ENCODE measurements around the gene NECAP2. TPM values are rescaled to one million over a fixed set of nuclear protein-coding genes. Genes with fewer than 3 reads are reported as not detected.
A peak's percentile ranks its signal among the peaks of the same experiment; 100 is the strongest.

Gene NECAP2, protein sequence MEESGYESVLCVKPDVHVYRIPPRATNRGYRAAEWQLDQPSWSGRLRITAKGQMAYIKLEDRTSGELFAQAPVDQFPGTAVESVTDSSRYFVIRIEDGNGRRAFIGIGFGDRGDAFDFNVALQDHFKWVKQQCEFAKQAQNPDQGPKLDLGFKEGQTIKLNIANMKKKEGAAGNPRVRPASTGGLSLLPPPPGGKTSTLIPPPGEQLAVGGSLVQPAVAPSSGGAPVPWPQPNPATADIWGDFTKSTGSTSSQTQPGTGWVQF
- 34.4 and 41.0 TPM in 2 replicates for total RNA-seq
- 38.4 and 42.6 TPM in 2 replicates for polyA plus RNA-seq

DNA sequence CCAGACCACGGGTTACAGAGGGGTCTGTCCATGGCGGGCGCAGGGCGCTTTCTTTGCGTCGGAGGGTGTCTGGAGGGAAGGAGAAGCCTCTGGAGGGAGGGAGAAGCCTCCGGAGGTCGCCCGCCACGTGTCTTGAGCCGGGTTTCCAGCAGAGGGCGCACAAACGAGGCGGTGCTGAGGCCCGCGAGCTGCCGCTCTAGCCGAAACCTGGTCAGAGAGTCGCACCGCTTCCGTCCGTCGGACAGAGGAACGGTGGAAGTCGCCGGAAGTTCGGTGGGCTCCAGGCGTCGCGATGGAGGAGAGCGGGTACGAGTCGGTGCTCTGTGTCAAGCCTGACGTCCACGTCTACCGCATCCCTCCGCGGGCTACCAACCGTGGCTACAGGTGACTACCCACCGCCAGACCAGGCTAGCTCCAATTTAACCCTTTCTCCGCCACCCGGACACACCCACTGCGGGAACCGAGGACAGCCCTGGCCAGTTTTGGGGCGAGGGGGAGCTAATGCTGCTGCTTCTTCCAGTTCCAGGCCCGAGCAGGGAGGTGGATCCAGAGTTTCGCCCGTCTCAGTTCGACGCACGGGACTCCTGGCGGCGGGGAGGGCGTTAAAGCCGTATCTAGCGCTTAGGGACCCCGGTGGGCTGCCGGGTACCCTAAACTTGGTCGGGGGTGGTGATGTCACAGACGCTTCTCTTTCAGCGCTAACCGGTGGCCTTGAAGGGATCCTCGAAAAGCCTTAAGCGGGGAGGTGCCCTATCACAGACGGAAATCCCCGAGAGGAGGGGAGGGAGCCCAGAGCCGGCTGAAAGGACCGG lies at the start of gene NECAP2:
Gene NECAP2, plus strand, starts transcription at position 255 of the 812 bp plus-strand sequence. Its CDS starts 38 bp downstream, at position 293.
- Histone ChIP-seq H3K4me1 (ENCODE audit: low read depth) (peaks cover 7% of the 10 kb centered on the region), H3K36me3 (peaks cover 13% of the 10 kb centered on the region), H3K9me3 (ENCODE audit: low read depth) (no peaks in the 10 kb centered on the region), H3K27ac (peak within 1 kb of the TSS; percentile 76), H3K27me3 (no peaks in the 10 kb centered on the region), H3K4me3 (peak within 1 kb of the TSS; percentile 97)
- DNase-seq (ENCODE audit: low read depth in 1 of 2, low spot score in 1 of 2): peak; percentile 95 to 96
- TF ChIP-seq, protein P1, sequence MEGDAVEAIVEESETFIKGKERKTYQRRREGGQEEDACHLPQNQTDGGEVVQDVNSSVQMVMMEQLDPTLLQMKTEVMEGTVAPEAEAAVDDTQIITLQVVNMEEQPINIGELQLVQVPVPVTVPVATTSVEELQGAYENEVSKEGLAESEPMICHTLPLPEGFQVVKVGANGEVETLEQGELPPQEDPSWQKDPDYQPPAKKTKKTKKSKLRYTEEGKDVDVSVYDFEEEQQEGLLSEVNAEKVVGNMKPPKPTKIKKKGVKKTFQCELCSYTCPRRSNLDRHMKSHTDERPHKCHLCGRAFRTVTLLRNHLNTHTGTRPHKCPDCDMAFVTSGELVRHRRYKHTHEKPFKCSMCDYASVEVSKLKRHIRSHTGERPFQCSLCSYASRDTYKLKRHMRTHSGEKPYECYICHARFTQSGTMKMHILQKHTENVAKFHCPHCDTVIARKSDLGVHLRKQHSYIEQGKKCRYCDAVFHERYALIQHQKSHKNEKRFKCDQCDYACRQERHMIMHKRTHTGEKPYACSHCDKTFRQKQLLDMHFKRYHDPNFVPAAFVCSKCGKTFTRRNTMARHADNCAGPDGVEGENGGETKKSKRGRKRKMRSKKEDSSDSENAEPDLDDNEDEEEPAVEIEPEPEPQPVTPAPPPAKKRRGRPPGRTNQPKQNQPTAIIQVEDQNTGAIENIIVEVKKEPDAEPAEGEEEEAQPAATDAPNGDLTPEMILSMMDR (IDR thresholded peaks at IDR 0.05; ENCODE audit: low read depth, low read length): peak; percentile 49

DNA sequence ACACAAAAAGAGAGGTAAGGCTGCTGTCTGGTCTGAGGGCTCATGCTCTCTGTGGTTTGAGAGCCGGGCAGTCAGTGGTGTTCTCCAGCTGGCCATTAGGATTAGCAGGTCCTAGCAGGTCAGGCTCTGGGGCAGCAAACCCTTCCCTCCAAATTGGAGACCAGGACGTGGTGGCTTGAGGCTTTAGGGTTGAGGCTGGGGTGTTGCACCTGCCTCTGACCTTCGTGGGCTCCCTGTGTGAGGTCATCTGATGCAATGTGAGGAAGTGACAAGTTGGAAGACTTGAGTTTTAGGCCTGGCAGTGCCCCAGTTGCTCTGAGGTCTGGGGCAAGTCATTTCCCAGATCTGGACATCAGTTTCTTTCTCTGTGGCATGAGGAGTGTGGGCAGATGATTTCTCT lies 49.1 kb upstream of the NECAP2 start:
- TF ChIP-seq, protein P1 (IDR thresholded peaks at IDR 0.05; ENCODE audit: low read depth, low read length): no peak
- no peak overlapping the region for H3K27ac ChIP-seq
- H3K4me1 ChIP-seq (ENCODE audit: low read depth): peaks cover 3% of the 10 kb centered on the region
- H3K36me3 ChIP-seq: peaks cover 23% of the 10 kb centered on the region
- H3K27me3 ChIP-seq: no peaks in the 10 kb centered on the region
- H3K9me3 ChIP-seq (ENCODE audit: low read depth): no peaks in the 10 kb centered on the region
- DNase-seq (ENCODE audit: low read depth in 1 of 2, low spot score in 1 of 2): no peak
- H3K4me3 ChIP-seq: no peak overlapping the region

DNA sequence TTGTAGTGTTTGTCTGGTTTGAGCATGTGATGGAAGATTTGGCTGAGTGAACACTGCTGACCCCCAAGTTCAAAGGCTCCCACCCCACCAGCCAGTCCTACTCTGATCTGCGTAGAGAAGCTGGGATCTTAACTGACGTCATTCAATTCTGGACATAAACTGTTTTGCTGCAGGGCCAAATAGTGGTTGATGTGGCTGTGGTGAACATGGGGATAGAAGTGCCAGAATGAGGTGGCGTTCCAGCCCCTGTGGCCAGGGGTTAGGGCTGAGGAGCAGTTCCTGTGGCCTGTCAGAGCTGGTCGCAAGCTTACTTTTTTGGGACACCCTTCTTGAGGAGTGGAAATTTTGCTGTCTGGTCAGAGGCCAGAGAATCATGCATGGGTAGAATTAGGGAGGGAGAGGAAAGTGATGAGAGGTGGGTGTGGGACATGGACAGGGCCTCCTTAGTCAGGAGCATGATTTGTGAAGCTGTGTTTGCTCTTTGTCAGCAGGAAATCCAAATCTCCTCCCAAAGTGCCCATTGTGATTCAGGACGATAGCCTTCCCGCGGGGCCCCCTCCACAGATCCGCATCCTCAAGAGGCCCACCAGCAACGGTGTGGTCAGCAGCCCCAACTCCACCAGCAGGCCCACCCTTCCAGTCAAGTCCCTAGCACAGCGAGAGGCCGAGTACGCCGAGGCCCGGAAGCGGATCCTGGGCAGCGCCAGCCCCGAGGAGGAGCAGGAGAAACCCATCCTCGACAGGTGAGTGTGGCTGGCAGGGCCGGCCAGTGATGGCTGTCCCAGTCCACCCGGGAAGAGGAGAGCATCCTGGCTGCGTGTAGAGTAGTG lies 47.6 kb upstream of the NECAP2 start:
- no peak for DNase-seq (ENCODE audit: low read depth in 1 of 2, low spot score in 1 of 2)
- Histone ChIP-seq H3K9me3 (ENCODE audit: low read depth) (no peaks in the 10 kb centered on the region), H3K4me1 (ENCODE audit: low read depth) (peaks cover 3% of the 10 kb centered on the region), H3K4me3 (no peak overlapping the region), H3K27me3 (no peaks in the 10 kb centered on the region), H3K36me3 (peaks cover 32% of the 10 kb centered on the region), H3K27ac (peak overlapping the region; percentile 13)
- TF ChIP-seq, protein P1 (IDR thresholded peaks at IDR 0.05; ENCODE audit: low read depth, low read length): no peak

DNA sequence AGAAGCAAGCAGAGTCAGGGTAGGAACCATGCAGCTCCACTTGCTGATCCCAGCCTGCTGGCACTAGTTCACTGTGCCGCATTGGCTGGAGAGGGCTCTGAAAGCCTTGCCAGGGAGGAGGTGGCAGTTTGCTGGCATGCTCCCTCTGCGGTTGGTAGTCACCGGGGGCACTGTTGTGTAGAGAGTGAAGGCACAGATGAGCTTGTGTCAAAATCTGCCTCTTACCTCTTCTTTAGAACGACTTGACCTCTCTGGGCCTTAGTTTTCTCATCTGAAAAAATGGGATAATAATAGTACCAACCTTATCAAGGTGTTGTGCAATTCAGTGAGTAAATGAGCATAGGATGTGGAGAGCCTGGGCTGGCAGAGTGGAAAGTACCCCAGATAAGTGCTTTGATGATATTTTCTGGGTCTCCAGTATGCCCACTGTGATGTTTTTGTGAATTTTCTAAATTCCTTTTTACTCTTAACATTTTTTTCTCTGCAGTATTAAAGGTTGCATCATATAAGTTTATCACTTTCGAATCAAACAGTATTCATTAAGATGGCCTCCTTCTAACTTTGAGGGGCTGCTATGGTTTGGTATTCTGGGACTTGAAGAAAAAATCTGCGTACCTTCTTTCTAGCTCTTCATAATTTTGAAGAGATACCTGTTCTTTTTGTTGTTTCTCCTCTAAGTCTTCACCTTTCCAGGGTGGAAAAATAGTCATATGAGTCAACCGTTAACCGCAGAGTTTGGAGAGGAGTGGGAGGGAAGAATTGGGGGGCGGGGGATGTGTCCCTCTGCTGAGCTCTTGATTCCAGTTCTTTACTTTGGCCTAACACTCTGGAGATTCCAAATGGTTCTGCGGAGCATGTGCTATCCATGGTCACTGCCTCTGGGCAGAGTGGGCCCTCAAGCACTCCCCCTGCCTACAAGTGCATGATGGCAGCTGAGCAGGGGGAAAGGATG lies 46.7 kb upstream of the NECAP2 start:
- H3K4me1 ChIP-seq (ENCODE audit: low read depth): peaks cover 3% of the 10 kb centered on the region
- no peak overlapping the region for H3K27ac ChIP-seq
- no peaks in the 10 kb centered on the region for H3K9me3 ChIP-seq (ENCODE audit: low read depth)
- DNase-seq (ENCODE audit: low read depth in 1 of 2, low spot score in 1 of 2): peak in 1 of 2 donors; percentile 22
- peaks cover 32% of the 10 kb centered on the region for H3K36me3 ChIP-seq
- TF ChIP-seq, protein P1 (IDR thresholded peaks at IDR 0.05; ENCODE audit: low read depth, low read length): no peak
- H3K4me3 ChIP-seq: no peak overlapping the region
- no peaks in the 10 kb centered on the region for H3K27me3 ChIP-seq
